ENCODE data around the gene GLP1R.

GRCh38 chr6:39079197-39080125 lies 30.9 kb downstream of the GLP1R start:
- TF ChIP-seq TCF7L2 (IDR thresholded peaks at IDR 0.05; ENCODE audit: low read depth, low read length), result no peak
- TF ChIP-seq REST (IDR thresholded peaks at IDR 0.05; ENCODE audit: insufficient read depth in 1 of 2, low read depth in 2 of 2, low read length in 1 of 2), result no peak
- no peak for TF ChIP-seq SIN3A (IDR thresholded peaks at IDR 0.05; ENCODE audit: borderline replicate concordance, insufficient read depth, low read depth, low read length)
- TF ChIP-seq CTCF (IDR thresholded peaks at IDR 0.05), result no peak
- no peak for TF ChIP-seq POLR2AphosphoS5 (IDR thresholded peaks at IDR 0.05; ENCODE audit: low read depth, low read length)

All from Panc1 (cell line).